OCI-LY1 (cell line): ENCODE measurements around the gene NF2.

Source experiments
- H2AFZ ChIP-seq: fragments of 200-600 bp; sonication (generic), shearing (Covaris generic); 2 replicates; pipeline ENCODE4 v1.6.0; 2014; ENCODE audit warnings: antibody characterized with exemption, mild to moderate bottlenecking, low read length
- H3F3A ChIP-seq: fragments of 200-600 bp; sonication (generic), shearing (Covaris generic); 2 replicates; pipeline ENCODE4 v1.6.0; 2014; ENCODE audit warnings: mild to moderate bottlenecking, antibody characterized with exemption, low read length, moderate library complexity; ENCODE audit not compliant: insufficient read depth
- H3K27ac ChIP-seq: fragments of 200-600 bp; sonication (generic); 2 replicates; pipeline ENCODE4 v1.5.1; 2014; ENCODE audit warnings: low read length, mixed run types, mild to moderate bottlenecking, low read depth; ENCODE audit not compliant: poor library complexity, severe bottlenecking
- H3K27me3 ChIP-seq: fragments of 200-600 bp; sonication (generic); 2 replicates; pipeline ENCODE4 v1.6.0; 2014; ENCODE audit warnings: antibody characterized with exemption, mild to moderate bottlenecking, low read length, moderate library complexity; ENCODE audit not compliant: insufficient read depth
- H3K36me3 ChIP-seq: fragments of 200-600 bp; sonication (generic); 2 replicates; pipeline ENCODE4 v1.6.1; 2014; ENCODE audit warnings: mild to moderate bottlenecking, antibody characterized with exemption, low read length, moderate library complexity, mixed read lengths; ENCODE audit not compliant: insufficient read depth
- H3K4me1 ChIP-seq: fragments of 200-600 bp; sonication (generic); 2 replicates; pipeline ENCODE4 v1.5.1; 2014; ENCODE audit warnings: mild to moderate bottlenecking, low read length, moderate library complexity; ENCODE audit not compliant: insufficient read depth, severe bottlenecking
- H3K4me2 ChIP-seq: fragments of 200-600 bp; sonication (generic), shearing (Covaris generic); 2 replicates; pipeline ENCODE4 v1.6.1; 2014; ENCODE audit warnings: low read length
- H3K4me3 ChIP-seq: fragments of 200-600 bp; sonication (generic); 2 replicates; pipeline ENCODE4 v1.5.1; 2014; ENCODE audit warnings: low read length, low read depth, mild to moderate bottlenecking, mixed read lengths; ENCODE audit not compliant: poor library complexity, severe bottlenecking
- H3K79me2 ChIP-seq: fragments of 200-600 bp; shearing (Covaris generic); 2 replicates; pipeline ENCODE4 v1.6.1; 2016; ENCODE audit warnings: mixed run types, low read length, mixed read lengths; ENCODE audit not compliant: insufficient read depth
- H3K9ac ChIP-seq: fragments of 200-600 bp; sonication (generic), shearing (Covaris generic); 2 replicates; pipeline ENCODE4 v1.6.1; 2014; ENCODE audit warnings: mild to moderate bottlenecking, low read length, mixed read lengths
- H3K9me2 ChIP-seq: fragments of 200-600 bp; sonication (generic), shearing (Covaris generic); 2 replicates; pipeline ENCODE4 v1.6.1; 2014; ENCODE audit warnings: low read depth, mild to moderate bottlenecking, low read length, mixed read lengths
- H3K9me3 ChIP-seq: fragments of 200-600 bp; shearing (Covaris generic); 2 replicates; pipeline ENCODE4 v1.6.1; 2014; ENCODE audit warnings: low read length, mixed read lengths
- H4K20me1 ChIP-seq: fragments of 200-600 bp; sonication (generic), shearing (Covaris generic); 2 replicates; pipeline ENCODE4 v1.6.0; 2016; ENCODE audit warnings: mild to moderate bottlenecking, low read length; ENCODE audit not compliant: insufficient read depth
- EZH2 ChIP-seq: fragments of 200-600 bp; sonication (generic), shearing (Covaris generic); IDR thresholded peaks from 2 replicates; pipeline ENCODE4 v1.8.0; 2017; ENCODE audit warnings: borderline replicate concordance, mixed run types, mild to moderate bottlenecking, antibody characterized with exemption, low read length, moderate library complexity, mixed read lengths
- TF ChIP-seq, protein P1 (sequence below): fragments of 200-600 bp; sonication (generic), shearing (Covaris generic); IDR thresholded peaks from 2 replicates; pipeline ENCODE4 v1.5.1; 2017; ENCODE audit warnings: mild to moderate bottlenecking, antibody characterized with exemption, low read length, moderate library complexity, mixed read lengths

Gene NF2

DNA sequence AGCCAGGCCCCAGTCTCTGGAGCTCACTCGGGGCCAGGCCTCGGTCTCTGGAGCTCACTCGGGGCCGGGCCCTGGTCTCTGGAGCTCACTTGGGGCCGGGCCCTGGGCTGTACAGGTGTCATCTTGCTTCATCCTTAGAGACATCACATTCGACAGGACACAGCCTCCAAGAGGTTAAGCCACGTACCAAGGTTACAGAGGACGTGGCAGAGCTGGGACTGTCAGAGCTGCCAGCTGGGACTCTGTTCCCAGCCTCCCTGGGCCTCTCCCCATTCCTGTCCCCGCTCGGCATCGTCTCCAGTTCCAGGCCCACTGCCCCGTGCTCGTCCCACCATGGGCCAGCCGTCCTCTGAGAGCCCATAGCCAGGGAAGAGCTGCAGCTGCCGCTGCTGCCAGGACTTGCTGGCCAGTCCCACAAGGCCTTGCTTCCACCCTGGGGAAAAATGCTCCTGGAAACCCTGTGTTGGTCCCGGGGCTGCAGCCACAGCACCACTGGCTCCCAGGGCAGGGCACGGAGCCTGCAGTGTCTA lies 136.0 kb downstream of the NF2 start:
- no peak overlapping the region for H2AFZ ChIP-seq
- no peaks in the 10 kb centered on the region for H3K9me3 ChIP-seq
- no peak overlapping the region for H3K4me3 ChIP-seq
- TF ChIP-seq, protein P1, sequence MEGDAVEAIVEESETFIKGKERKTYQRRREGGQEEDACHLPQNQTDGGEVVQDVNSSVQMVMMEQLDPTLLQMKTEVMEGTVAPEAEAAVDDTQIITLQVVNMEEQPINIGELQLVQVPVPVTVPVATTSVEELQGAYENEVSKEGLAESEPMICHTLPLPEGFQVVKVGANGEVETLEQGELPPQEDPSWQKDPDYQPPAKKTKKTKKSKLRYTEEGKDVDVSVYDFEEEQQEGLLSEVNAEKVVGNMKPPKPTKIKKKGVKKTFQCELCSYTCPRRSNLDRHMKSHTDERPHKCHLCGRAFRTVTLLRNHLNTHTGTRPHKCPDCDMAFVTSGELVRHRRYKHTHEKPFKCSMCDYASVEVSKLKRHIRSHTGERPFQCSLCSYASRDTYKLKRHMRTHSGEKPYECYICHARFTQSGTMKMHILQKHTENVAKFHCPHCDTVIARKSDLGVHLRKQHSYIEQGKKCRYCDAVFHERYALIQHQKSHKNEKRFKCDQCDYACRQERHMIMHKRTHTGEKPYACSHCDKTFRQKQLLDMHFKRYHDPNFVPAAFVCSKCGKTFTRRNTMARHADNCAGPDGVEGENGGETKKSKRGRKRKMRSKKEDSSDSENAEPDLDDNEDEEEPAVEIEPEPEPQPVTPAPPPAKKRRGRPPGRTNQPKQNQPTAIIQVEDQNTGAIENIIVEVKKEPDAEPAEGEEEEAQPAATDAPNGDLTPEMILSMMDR = no peak
- TF ChIP-seq EZH2 = no peak
- H3K27me3 ChIP-seq = no peaks in the 10 kb centered on the region
- no peaks in the 10 kb centered on the region for H4K20me1 ChIP-seq
- H3K4me2 ChIP-seq = no peak overlapping the region
- H3K4me1 ChIP-seq = no peaks in the 10 kb centered on the region
- no peaks in the 10 kb centered on the region for H3F3A ChIP-seq
- H3K27ac ChIP-seq = no peak overlapping the region
- 0 out of 2 replicates have a peak, but pooled peaks cover 6% of the 10 kb centered on the region for H3K36me3 ChIP-seq
- H3K9me2 ChIP-seq = no peaks in the 10 kb centered on the region
- H3K79me2 ChIP-seq = no peaks in the 10 kb centered on the region
- H3K9ac ChIP-seq = no peak overlapping the region

DNA sequence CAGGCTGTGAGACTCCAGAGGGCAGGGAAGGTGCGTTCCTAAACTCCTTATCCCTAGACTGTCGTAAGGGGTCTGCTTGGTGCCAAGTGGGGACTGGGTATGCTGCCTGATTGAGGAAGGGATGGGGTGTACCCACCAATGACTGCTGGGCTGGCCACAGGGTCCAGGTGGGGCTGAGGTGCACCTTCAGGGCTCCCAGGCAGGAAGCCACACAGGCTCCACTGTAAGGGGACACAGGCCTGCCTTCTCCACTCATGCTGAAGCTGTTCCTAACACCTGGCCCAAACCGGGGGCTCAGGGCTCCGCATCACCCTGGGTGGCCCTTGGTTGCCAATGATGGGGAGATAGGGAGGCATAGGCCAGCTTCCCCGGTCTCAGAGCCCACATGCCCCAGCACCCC lies 136.8 kb downstream of the NF2 start:
- no peak overlapping the region for H2AFZ ChIP-seq
- H3K27me3 ChIP-seq = no peaks in the 10 kb centered on the region
- 0 out of 2 replicates have a peak, but pooled peaks cover 6% of the 10 kb centered on the region for H3K36me3 ChIP-seq
- no peaks in the 10 kb centered on the region for H3K79me2 ChIP-seq
- no peaks in the 10 kb centered on the region for H3K4me1 ChIP-seq
- no peaks in the 10 kb centered on the region for H3F3A ChIP-seq
- no peak overlapping the region for H3K27ac ChIP-seq
- no peak overlapping the region for H3K9ac ChIP-seq
- no peaks in the 10 kb centered on the region for H3K9me2 ChIP-seq
- H3K9me3 ChIP-seq = no peaks in the 10 kb centered on the region
- no peaks in the 10 kb centered on the region for H4K20me1 ChIP-seq
- TF ChIP-seq, protein P1 = no peak
- TF ChIP-seq EZH2 = no peak
- H3K4me2 ChIP-seq = no peak overlapping the region
- no peak overlapping the region for H3K4me3 ChIP-seq

DNA sequence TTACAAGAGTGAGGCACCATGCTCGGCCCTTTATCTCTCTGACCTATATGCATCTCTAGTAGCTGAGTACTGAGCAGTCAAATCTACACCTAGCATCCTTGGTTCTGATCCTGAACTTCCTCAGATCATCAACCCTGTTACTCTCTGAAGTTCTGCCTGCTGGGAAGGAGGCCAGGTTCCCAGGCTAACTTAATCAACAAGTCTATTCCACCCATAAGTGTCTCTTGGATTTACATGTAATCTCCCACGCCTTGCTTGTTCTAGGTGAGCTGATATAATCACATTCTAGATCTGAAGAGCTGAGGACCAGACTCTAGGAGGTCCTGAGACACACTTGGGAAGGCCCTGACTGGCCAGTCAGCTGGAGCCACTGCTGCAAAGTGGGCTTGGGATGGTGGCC lies 138.5 kb downstream of the NF2 start:
- no peaks in the 10 kb centered on the region for H3F3A ChIP-seq
- H2AFZ ChIP-seq = no peak overlapping the region
- no peaks in the 10 kb centered on the region for H3K9me2 ChIP-seq
- no peaks in the 10 kb centered on the region for H3K27me3 ChIP-seq
- no peaks in the 10 kb centered on the region for H3K4me1 ChIP-seq
- no peak overlapping the region for H3K27ac ChIP-seq
- TF ChIP-seq, protein P1 = no peak
- TF ChIP-seq EZH2 = no peak
- H3K4me2 ChIP-seq = no peak overlapping the region
- H4K20me1 ChIP-seq = no peaks in the 10 kb centered on the region
- no peak overlapping the region for H3K4me3 ChIP-seq
- H3K9me3 ChIP-seq = no peaks in the 10 kb centered on the region
- H3K9ac ChIP-seq = no peak overlapping the region
- H3K36me3 ChIP-seq = 0 out of 2 replicates have a peak, but pooled peaks cover 6% of the 10 kb centered on the region
- H3K79me2 ChIP-seq = no peaks in the 10 kb centered on the region
